ENCODE measurements around the gene SHOC2. TPM values are rescaled to one million over a fixed set of nuclear protein-coding genes. Genes with fewer than 3 reads are reported as not detected.

SHOC2 gene
- total and polyA plus RNA-seq, 2 of the 8 experiments (the other 6 are each of a cell fraction or from before 2014, with no cell fraction given) = 7.6 to 28.2 TPM

DNA sequence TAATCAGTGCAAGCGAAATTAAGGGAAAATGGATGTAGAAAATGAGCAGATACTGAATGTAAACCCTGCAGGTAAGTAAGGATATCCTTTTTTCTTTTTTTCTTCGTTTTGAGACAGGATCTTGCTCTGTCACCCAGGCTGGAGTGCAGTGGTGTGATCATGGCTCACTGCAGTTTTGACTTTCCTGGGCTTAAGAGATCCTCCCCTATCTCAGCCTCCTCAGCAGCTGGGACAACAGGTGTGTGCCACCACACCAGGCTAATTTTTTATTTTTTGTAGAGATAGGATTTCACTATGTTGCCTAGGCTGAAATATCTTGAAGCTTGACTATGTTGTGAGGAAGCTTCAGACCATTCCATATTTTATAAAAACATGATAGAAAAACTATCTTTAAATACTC is 43.4 kb upstream of the SHOC2 start (continued):
- TF ChIP-seq RFX5 (IDR thresholded peaks at IDR 0.05; ENCODE audit: borderline replicate concordance, low read depth, low read length) (no peak), RBBP5 (IDR thresholded peaks at IDR 0.05; ENCODE audit: borderline replicate concordance, low read depth, low read length) (no peak), CTBP2 (IDR thresholded peaks at IDR 0.05; ENCODE audit: borderline replicate concordance, insufficient read depth, insufficient read length, low read length) (no peak), RXRA (IDR thresholded peaks at IDR 0.05; ENCODE audit: insufficient read depth, low read depth, low read length) (no peak)

Measured in H1 (cell line).